Activated naive CD4-positive, alpha-beta T cell treated with anti-CD3 and anti-CD28 coated beads for 36 hours (primary cell): ENCODE data around the gene CRYAB. TPM values are rescaled to one million over a fixed set of nuclear protein-coding genes. Genes with fewer than 3 reads are reported as not detected.

Source experiments
- CTCF ChIA-PET: fragments of 350-600 bp; sonication (Branson Sonifier 250); formaldehyde crosslinking; loops from one replicate; lab custom pipeline; 2021; ENCODE audit warnings: antibody characterized with exemption; lab: Charles Lee
- DNase-seq: peaks from one replicate; pipeline ENCODE4 v3.0.0-alpha.2; 2020
- H3K27ac Mint-ChIP-seq: one replicate; pipeline ENCODE4 v1.8.0; 2021; ENCODE audit warnings: mild to moderate bottlenecking, mixed read lengths
- H3K27me3 Mint-ChIP-seq: one replicate; pipeline ENCODE4 v1.8.0; 2021; ENCODE audit warnings: low read depth, mixed read lengths
- H3K36me3 Mint-ChIP-seq: one replicate; pipeline ENCODE4 v1.8.0; 2021; ENCODE audit warnings: low read depth, mixed read lengths
- H3K4me1 Mint-ChIP-seq: one replicate; pipeline ENCODE4 v1.8.0; 2021; ENCODE audit warnings: low read depth, mixed read lengths
- H3K4me3 Mint-ChIP-seq: one replicate; pipeline ENCODE4 v1.8.0; 2021; ENCODE audit warnings: mild to moderate bottlenecking, moderate library complexity, mixed read lengths
- H3K9me3 Mint-ChIP-seq: one replicate; pipeline ENCODE4 v1.8.0; 2021; ENCODE audit warnings: mixed read lengths
- intact Hi-C: fragments of 100-400 bp; cut with micrococcal nuclease; formaldehyde crosslinking; loops from one replicate; pipeline ENCODE4 v1.15.1; 2023
- total RNA-seq, 2 experiments: library from RNA; stranded (reverse); gene quantifications; one replicate each; pipeline ENCODE4 v1.2.3, GENCODE V29; 2021

Gene CRYAB, protein sequence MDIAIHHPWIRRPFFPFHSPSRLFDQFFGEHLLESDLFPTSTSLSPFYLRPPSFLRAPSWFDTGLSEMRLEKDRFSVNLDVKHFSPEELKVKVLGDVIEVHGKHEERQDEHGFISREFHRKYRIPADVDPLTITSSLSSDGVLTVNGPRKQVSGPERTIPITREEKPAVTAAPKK
- total RNA-seq = not detected

- no peak within 1 kb of the TSS for H3K4me3 Mint-ChIP-seq
- CTCF ChIA-PET = interaction anchor here (1.0 kb wide), 1 partner anchor 18 kb away, joined by 3 read pairs; no protein-coding TSS in a partner anchor
- H3K4me1 Mint-ChIP-seq = no peaks in the 10 kb centered on the region
- DNase-seq = no peak
- H3K27ac Mint-ChIP-seq = no peak within 1 kb of the TSS
- H3K9me3 Mint-ChIP-seq = no peaks in the 10 kb centered on the region
- peaks cover 35% of the 10 kb centered on the region for H3K27me3 Mint-ChIP-seq
- no peaks in the 10 kb centered on the region for H3K36me3 Mint-ChIP-seq
- intact Hi-C loops = no loop called here
These were observed at the start of gene CRYAB for GRCh38 chr11:111911563-111912401. TSS of gene CRYAB (minus strand) at chr11:111911770. CDS start at chr11:111911724, 46 bp downstream.

- Mint-ChIP-seq H3K4me1 (no peaks in the 10 kb centered on the region), H3K36me3 (peaks cover 2% of the 10 kb centered on the region), H3K27ac (no peak overlapping the region), H3K4me3 (no peak overlapping the region), H3K9me3 (no peaks in the 10 kb centered on the region), H3K27me3 (no peaks in the 10 kb centered on the region)
- CTCF ChIA-PET = interaction anchor here (0.6 to 2.5 kb wide), 3 partner anchors 20 to 108 kb away, joined by 4 to 10 read pairs (median 8); no protein-coding TSS in a partner anchor
- no peak for DNase-seq
- intact Hi-C loops = no loop called here
These were observed 49.3 kb upstream of the CRYAB start for GRCh38 chr11:111960916-111961315.

DNA sequence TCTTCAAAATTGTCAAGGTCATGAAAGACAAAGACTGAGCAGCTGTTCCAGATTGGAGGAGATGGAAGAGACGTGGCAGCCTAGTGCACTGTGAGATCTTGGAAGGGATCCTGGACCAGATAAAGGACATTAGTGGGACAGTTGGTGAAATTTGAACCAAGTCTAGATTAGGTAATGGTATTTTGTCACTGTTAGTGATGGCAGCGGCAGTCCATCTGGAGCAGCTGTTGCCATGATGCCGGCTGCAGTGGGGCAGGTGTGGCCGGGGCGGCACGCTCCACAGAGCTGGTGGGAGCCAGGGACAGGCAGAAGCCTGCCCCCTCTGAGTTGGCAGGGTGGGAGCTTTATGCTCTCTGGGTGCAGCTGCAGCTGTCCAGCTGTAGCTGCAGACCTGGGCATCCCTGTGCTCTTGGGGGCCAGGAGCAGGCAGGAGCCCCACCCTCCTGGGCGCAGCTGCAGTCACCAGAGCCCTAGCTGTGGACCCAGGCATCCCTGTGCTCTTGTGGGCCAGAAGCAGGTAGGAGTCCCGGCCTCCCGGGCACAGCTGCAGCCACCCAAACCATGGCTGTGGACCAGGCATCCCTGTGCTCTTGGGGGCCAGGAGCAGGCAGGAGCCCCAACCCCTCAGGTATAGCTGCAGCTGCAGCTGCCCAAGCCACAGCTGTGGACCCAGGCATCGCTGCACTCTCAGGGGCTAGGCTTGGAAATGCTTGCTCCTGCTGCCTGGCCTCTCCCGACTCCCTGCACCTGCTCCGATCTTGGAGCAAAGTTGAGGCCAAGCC lies 46.3 kb upstream of the CRYAB start:
- CTCF ChIA-PET = interaction anchor here (0.8 kb wide), 1 partner anchor 26 kb away, joined by 3 read pairs; no protein-coding TSS in a partner anchor
- DNase-seq = no peak
- Mint-ChIP-seq H3K27me3 (no peaks in the 10 kb centered on the region), H3K4me1 (no peaks in the 10 kb centered on the region), H3K36me3 (peaks cover 2% of the 10 kb centered on the region), H3K4me3 (no peak overlapping the region), H3K27ac (no peak overlapping the region), H3K9me3 (no peaks in the 10 kb centered on the region)
- intact Hi-C loops = no loop called here

- Mint-ChIP-seq H3K36me3 (peaks cover 2% of the 10 kb centered on the region), H3K27me3 (no peaks in the 10 kb centered on the region), H3K4me3 (no peak overlapping the region), H3K4me1 (peaks cover 8% of the 10 kb centered on the region), H3K9me3 (no peaks in the 10 kb centered on the region), H3K27ac (no peak overlapping the region)
- intact Hi-C loops = no loop called here
- CTCF ChIA-PET = no interaction called here
- DNase-seq = no peak
These were observed 42.6 kb upstream of the CRYAB start for GRCh38 chr11:111954154-111954553.

GRCh38 chr11:111951565-111951964 lies 40.0 kb upstream of the CRYAB start:
- CTCF ChIA-PET = no interaction called here
- intact Hi-C loops = no loop called here
- DNase-seq = no peak
- no peaks in the 10 kb centered on the region for H3K36me3 Mint-ChIP-seq
- H3K4me1 Mint-ChIP-seq = peaks cover 10% of the 10 kb centered on the region
- H3K4me3 Mint-ChIP-seq = no peak overlapping the region
- H3K9me3 Mint-ChIP-seq = no peaks in the 10 kb centered on the region
- H3K27ac Mint-ChIP-seq = no peak overlapping the region
- H3K27me3 Mint-ChIP-seq = no peaks in the 10 kb centered on the region

GRCh38 chr11:111949519-111950426 lies 38.2 kb upstream of the CRYAB start:
- Mint-ChIP-seq H3K4me1 (peaks cover 15% of the 10 kb centered on the region), H3K27ac (no peak overlapping the region), H3K9me3 (no peaks in the 10 kb centered on the region), H3K27me3 (no peaks in the 10 kb centered on the region), H3K4me3 (no peak overlapping the region), H3K36me3 (peaks cover 1% of the 10 kb centered on the region)
- intact Hi-C loops = no loop called here
- CTCF ChIA-PET = interaction anchor here (1.1 kb wide), 1 partner anchor 18 kb away, joined by 6 read pairs; no protein-coding TSS in a partner anchor
- no peak for DNase-seq

GRCh38 chr11:111947143-111947542 lies 35.6 kb upstream of the CRYAB start:
- H3K9me3 Mint-ChIP-seq = no peaks in the 10 kb centered on the region

GRCh38 chr11:111946499-111946898 lies 34.9 kb upstream of the CRYAB start:
- Mint-ChIP-seq H3K36me3 (peaks cover 1% of the 10 kb centered on the region), H3K9me3 (no peaks in the 10 kb centered on the region), H3K4me1 (peaks cover 25% of the 10 kb centered on the region), H3K27ac (no peak overlapping the region), H3K27me3 (no peaks in the 10 kb centered on the region), H3K4me3 (no peak overlapping the region)
- intact Hi-C loops = no loop called here
- CTCF ChIA-PET = interaction anchor here (1.0 to 9.2 kb wide), 3 partner anchors 15 to 36 kb away, joined by 4 to 53 read pairs (median 7); no protein-coding TSS in a partner anchor
- no peak for DNase-seq

More at GRCh38 chr11:111947143-111947542, 35.6 kb upstream of the CRYAB start:
- intact Hi-C loops = no loop called here
- Mint-ChIP-seq H3K36me3 (peaks cover 1% of the 10 kb centered on the region), H3K27me3 (no peaks in the 10 kb centered on the region), H3K27ac (no peak overlapping the region), H3K4me3 (no peak overlapping the region), H3K4me1 (peaks cover 25% of the 10 kb centered on the region)
- no peak for DNase-seq
- CTCF ChIA-PET = interaction anchor here (1.0 to 2.4 kb wide), 2 partner anchors 16 to 35 kb away, joined by 4 to 7 read pairs; no protein-coding TSS in a partner anchor

DNA sequence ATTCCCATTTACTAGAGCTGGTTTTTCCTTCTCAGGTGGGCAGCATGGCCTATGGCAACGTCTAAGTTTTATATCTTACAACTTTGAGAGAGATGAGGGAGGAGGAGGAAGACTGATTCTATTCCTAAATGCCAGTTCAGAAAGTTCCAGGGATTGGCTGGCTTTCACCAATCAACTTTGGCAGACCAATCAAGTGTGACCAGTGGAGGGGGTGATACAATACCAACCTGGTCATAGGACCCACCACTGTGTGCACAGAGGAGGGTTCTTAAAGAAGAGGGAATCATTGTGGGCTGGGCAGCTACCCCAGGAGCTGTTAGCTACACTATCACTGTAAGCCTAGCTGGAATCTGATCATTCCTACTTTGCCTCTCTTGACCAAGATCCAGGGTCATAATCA lies 33.6 kb upstream of the CRYAB start:
- Mint-ChIP-seq H3K4me3 (no peak overlapping the region), H3K27ac (peak overlapping the region; percentile 82), H3K4me1 (peaks cover 25% of the 10 kb centered on the region), H3K27me3 (no peaks in the 10 kb centered on the region), H3K9me3 (no peaks in the 10 kb centered on the region), H3K36me3 (peaks cover 1% of the 10 kb centered on the region)
- intact Hi-C loops = loop anchor here (2.0 kb wide), 1 partner anchor 18 kb away; no protein-coding TSS in a partner anchor
- no peak for DNase-seq
- CTCF ChIA-PET = interaction anchor here (0.6 to 9.2 kb wide), 4 partner anchors 14 to 526 kb away, joined by 3 to 53 read pairs (median 6); no protein-coding TSS in a partner anchor

GRCh38 chr11:111944651-111945051 lies 33.1 kb upstream of the CRYAB start:
- no peak overlapping the region for H3K4me3 Mint-ChIP-seq
- H3K4me1 Mint-ChIP-seq = peaks cover 22% of the 10 kb centered on the region
- CTCF ChIA-PET = interaction anchor here (1.5 to 9.2 kb wide), 3 partner anchors 9 to 37 kb away, joined by 5 to 53 read pairs (median 8); no protein-coding TSS in a partner anchor
- no peaks in the 10 kb centered on the region for H3K27me3 Mint-ChIP-seq
- intact Hi-C loops = loop anchor here (1.0 to 2.0 kb wide), 2 partner anchors 12 to 18 kb away; no protein-coding TSS in a partner anchor
- no peaks in the 10 kb centered on the region for H3K9me3 Mint-ChIP-seq
- no peak for DNase-seq
- peak overlapping the region; percentile 82 for H3K27ac Mint-ChIP-seq
- H3K36me3 Mint-ChIP-seq = peaks cover 1% of the 10 kb centered on the region

DNA sequence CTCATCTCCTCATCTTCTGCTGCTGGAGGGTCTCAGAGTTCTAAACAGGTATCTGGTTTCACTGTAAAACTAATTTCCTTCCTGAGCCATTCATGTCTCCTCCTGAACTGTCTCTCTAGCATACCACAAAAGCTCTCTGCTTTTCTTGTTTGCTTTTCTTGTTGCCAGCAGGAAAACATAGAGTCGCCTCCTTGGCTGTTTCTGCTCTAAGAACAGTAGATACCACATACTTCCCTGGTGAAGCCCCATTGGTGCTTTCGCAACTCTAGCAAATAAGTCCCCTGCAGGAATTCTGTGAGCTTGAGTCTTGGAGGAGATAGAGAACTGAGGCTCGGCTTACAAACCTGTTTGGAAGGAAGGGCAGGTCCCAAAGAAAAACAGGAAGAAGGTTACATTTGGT lies 32.6 kb upstream of the CRYAB start:
- Mint-ChIP-seq H3K27ac (peak overlapping the region; percentile 72), H3K4me1 (peaks cover 20% of the 10 kb centered on the region), H3K36me3 (peaks cover 1% of the 10 kb centered on the region), H3K9me3 (no peaks in the 10 kb centered on the region), H3K4me3 (no peak overlapping the region), H3K27me3 (no peaks in the 10 kb centered on the region)
- intact Hi-C loops = loop anchor here (1.0 to 2.0 kb wide), 2 partner anchors 12 to 17 kb away; no protein-coding TSS in a partner anchor
- no peak for DNase-seq
- CTCF ChIA-PET = interaction anchor here (1.5 to 9.2 kb wide), 3 partner anchors 9 to 37 kb away, joined by 5 to 53 read pairs (median 8); no protein-coding TSS in a partner anchor
